Measurements from ENCODE around the gene VAMP8. TPM values are rescaled to one million over a fixed set of nuclear protein-coding genes. Genes with fewer than 3 reads are reported as not detected.

VAMP8 gene
- polyA plus RNA-seq, 2 of the 4 experiments (the other 2 are of a cell fraction): 18.5 to 41.1 TPM

- TF ChIP-seq FOSB (CRISPR knock-in tag; IDR thresholded peaks at IDR 0.05) (no peak), CHD2 (IDR thresholded peaks at IDR 0.05; ENCODE audit: low read length, partially characterized antibody) (no peak), NPAS2 (CRISPR knock-in tag; IDR thresholded peaks at IDR 0.05; ENCODE audit: borderline replicate concordance) (no peak)
These were observed 47.6 kb upstream of the VAMP8 start (continued) for GRCh38 chr2:85529809-85530208.

GRCh38 chr2:85531589-85531988 lies 45.8 kb upstream of the VAMP8 start:
- POLR2A ChIA-PET: interaction anchor here (0.6 kb wide), 2 partner anchors 33 to 79 kb away, joined by 3 read pairs; no protein-coding TSS in a partner anchor
- H3K4me3 ChIP-seq: no peak overlapping the region
- DNase-seq (ENCODE audit: low read depth in 1 of 2, low spot score in 1 of 2) (no peak), FAIRE-seq (no peak), ATAC-seq (peak in 1 of 2 experiments; percentile 30; a peak in 2 of 6 replicates)
- no peak overlapping the region for H3K4me2 ChIP-seq
- no peak overlapping the region for H3K27ac ChIP-seq
- H3K4me1 ChIP-seq: peaks cover 12% of the 10 kb centered on the region; the same call in 2 of the 3 replicates
- peaks cover 5% of the 10 kb centered on the region; the same call in 2 of the 3 replicates for H3K9me3 ChIP-seq
- TF ChIP-seq HMGXB4 (CRISPR knock-in tag; IDR thresholded peaks at IDR 0.05; ENCODE audit: borderline replicate concordance): no peak
- no peak for TF ChIP-seq CHD2 (IDR thresholded peaks at IDR 0.05; ENCODE audit: low read length, partially characterized antibody)
- TF ChIP-seq MAFK (IDR thresholded peaks at IDR 0.05; ENCODE audit: partially characterized antibody): no peak
- no peak for TF ChIP-seq ESRRA (IDR thresholded peaks at IDR 0.05; ENCODE audit: borderline replicate concordance, low read length)
- no peak for TF ChIP-seq MYC (IDR thresholded peaks at IDR 0.05; ENCODE audit: borderline replicate concordance, low read length)
- no peak for TF ChIP-seq ZC3H11A (IDR thresholded peaks at IDR 0.05)
- CTCF ChIA-PET: interaction anchor here (1.6 to 35.5 kb wide), 3 partner anchors 14 to 113 kb away, joined by 6 to 1185 read pairs (median 145); partner anchors contain the start of genes CAPG and SH2D6
- WGBS (ENCODE audit: missing lambda C conversion rate): 88% methylated on average over 2 of the region's 2 CpGs

GRCh38 chr2:85534099-85534498 lies 43.3 kb upstream of the VAMP8 start:
- H3K4me1 ChIP-seq: peaks cover 21% of the 10 kb centered on the region; the same call in 2 of the 3 replicates
- no peak overlapping the region for H3K4me2 ChIP-seq
- FAIRE-seq: no peak
- POLR2A ChIA-PET: no interaction called here
- ATAC-seq: no peak
- no peak overlapping the region for H3K4me3 ChIP-seq
- CTCF ChIA-PET: interaction anchor here (0.7 to 35.5 kb wide), 6 partner anchors 17 to 144 kb away, joined by 3 to 1185 read pairs (median 76); partner anchors contain the start of genes CAPG and SH2D6
- peaks cover 5% of the 10 kb centered on the region; the same call in 2 of the 3 replicates for H3K9me3 ChIP-seq
- TF ChIP-seq HES2 (IDR thresholded peaks at IDR 0.05): no peak
- no peak for TF ChIP-seq RAD21 (conservative IDR thresholded peaks at IDR 0.05 in 1 of 2, IDR thresholded peaks at IDR 0.05 in 1 of 2)
- no peak for TF ChIP-seq HDAC2 (IDR thresholded peaks at IDR 0.05)
- no peak for TF ChIP-seq FOSB (CRISPR knock-in tag; IDR thresholded peaks at IDR 0.05)
- no peak for TF ChIP-seq ZFP36 (IDR thresholded peaks at IDR 0.05; ENCODE audit: borderline replicate concordance, partially characterized antibody)
- no peak for TF ChIP-seq HOXA7 (CRISPR knock-in tag; IDR thresholded peaks at IDR 0.05)
- TF ChIP-seq MAX (IDR thresholded peaks at IDR 0.05): no peak
- no peak for TF ChIP-seq HOXB13 (CRISPR knock-in tag; IDR thresholded peaks at IDR 0.05; ENCODE audit: low read depth)
- TF ChIP-seq EHF (CRISPR knock-in tag; IDR thresholded peaks at IDR 0.05): no peak
- no peak for TF ChIP-seq NFE2L2 (conservative IDR thresholded peaks at IDR 0.05; ENCODE audit: low read length)
- no peak for TF ChIP-seq FOXS1 (CRISPR knock-in tag; IDR thresholded peaks at IDR 0.05)
- TF ChIP-seq EHMT2 (IDR thresholded peaks at IDR 0.05; ENCODE audit: low read depth): no peak
- TF ChIP-seq FOSL2 (IDR thresholded peaks at IDR 0.05): no peak
- no peak for TF ChIP-seq FOSL2 (CRISPR knock-in tag; IDR thresholded peaks at IDR 0.05)
- peak overlapping the region in 1 of 2 experiments; percentile 6; a peak in 1 of 6 replicates for H3K27ac ChIP-seq
- WGBS (ENCODE audit: missing lambda C conversion rate): 83% methylated on average over 3 of the region's 3 CpGs
- DNase-seq (ENCODE audit: low read depth in 1 of 2, low spot score in 1 of 2): no peak

Measured in A549 (cell line).